Activated naive CD4-positive, alpha-beta T cell treated with anti-CD3 and anti-CD28 coated beads for 36 hours (primary cell): ENCODE data around the gene AQP10. TPM values are rescaled to one million over a fixed set of nuclear protein-coding genes. Genes with fewer than 3 reads are reported as not detected.
A peak's percentile ranks its signal among the peaks of the same experiment; 100 is the strongest.
"Not testable (repeated sequence)": the region's sequence is repeated elsewhere in the genome, so short reads cannot be mapped to it uniquely, and the experiment has no call there.

ENCODE experiments used
- CTCF ChIA-PET: fragments of 350-600 bp; sonication (Branson Sonifier 250); formaldehyde crosslinking; loops from one replicate; lab custom pipeline; 2021; ENCODE audit warnings: antibody characterized with exemption; lab: Charles Lee
- DNase-seq: peaks from one replicate; pipeline ENCODE4 v3.0.0-alpha.2; 2020
- H3K27ac Mint-ChIP-seq: one replicate; pipeline ENCODE4 v1.8.0; 2021; ENCODE audit warnings: mild to moderate bottlenecking, mixed read lengths
- H3K27me3 Mint-ChIP-seq: one replicate; pipeline ENCODE4 v1.8.0; 2021; ENCODE audit warnings: low read depth, mixed read lengths
- H3K36me3 Mint-ChIP-seq: one replicate; pipeline ENCODE4 v1.8.0; 2021; ENCODE audit warnings: low read depth, mixed read lengths
- H3K4me1 Mint-ChIP-seq: one replicate; pipeline ENCODE4 v1.8.0; 2021; ENCODE audit warnings: low read depth, mixed read lengths
- H3K4me3 Mint-ChIP-seq: one replicate; pipeline ENCODE4 v1.8.0; 2021; ENCODE audit warnings: mild to moderate bottlenecking, moderate library complexity, mixed read lengths
- H3K9me3 Mint-ChIP-seq: one replicate; pipeline ENCODE4 v1.8.0; 2021; ENCODE audit warnings: mixed read lengths
- intact Hi-C: fragments of 100-400 bp; cut with micrococcal nuclease; formaldehyde crosslinking; loops from one replicate; pipeline ENCODE4 v1.15.1; 2023
- total RNA-seq, 2 experiments: library from RNA; stranded (reverse); gene quantifications; one replicate each; pipeline ENCODE4 v1.2.3, GENCODE V29; 2021

The AQP10 gene, protein sequence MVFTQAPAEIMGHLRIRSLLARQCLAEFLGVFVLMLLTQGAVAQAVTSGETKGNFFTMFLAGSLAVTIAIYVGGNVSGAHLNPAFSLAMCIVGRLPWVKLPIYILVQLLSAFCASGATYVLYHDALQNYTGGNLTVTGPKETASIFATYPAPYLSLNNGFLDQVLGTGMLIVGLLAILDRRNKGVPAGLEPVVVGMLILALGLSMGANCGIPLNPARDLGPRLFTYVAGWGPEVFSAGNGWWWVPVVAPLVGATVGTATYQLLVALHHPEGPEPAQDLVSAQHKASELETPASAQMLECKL
- total RNA-seq, result not detected

- intact Hi-C loops, result loop anchor here (10.0 kb wide), 1 partner anchor 684 kb away; the partner anchor contains the start of gene ZBTB7B
- no peak for DNase-seq
- no peak within 1 kb of the TSS for H3K4me3 Mint-ChIP-seq
Observed at GRCh38 chr1:154320882-154321608, at the start of gene AQP10. TSS of gene AQP10 (plus strand) at chr1:154321093. CDS start at chr1:154321156, 63 bp downstream.

GRCh38 chr1:154272217-154272998 lies 48.5 kb upstream of the AQP10 start, which contains the start of gene HAX1:
TSS of gene HAX1 (plus strand) at chr1:154272629. CDS start at chr1:154272724, 95 bp downstream.
- peak within 1 kb of the TSS; percentile 98 for H3K4me3 Mint-ChIP-seq
- CTCF ChIA-PET, result interaction anchor here (0.6 to 4.1 kb wide), 22 partner anchors 13 to 530 kb away, joined by 3 to 30 read pairs (median 3); partner anchors contain the start of genes ATP8B2, TPM3 and UBAP2L
- H3K4me1 Mint-ChIP-seq, result peaks cover 40% of the 10 kb centered on the region
- intact Hi-C loops, result loop anchor here (1.0 to 5.0 kb wide), 13 partner anchors 52 to 602 kb away; partner anchors contain the start of genes ATP8B2, CRTC2, ILF2 and RPS27
- peak within 1 kb of the TSS; percentile 99 for H3K27ac Mint-ChIP-seq
- H3K27me3 Mint-ChIP-seq, result no peaks in the 10 kb centered on the region
- peaks cover 33% of the 10 kb centered on the region for H3K36me3 Mint-ChIP-seq
- DNase-seq, result peak; percentile 99
- H3K9me3 Mint-ChIP-seq, result no peaks in the 10 kb centered on the region

More at GRCh38 chr1:154320882-154321608, at the start of gene AQP10:
- Mint-ChIP-seq H3K4me1 (peaks cover 6% of the 10 kb centered on the region), H3K9me3 (peaks cover 11% of the 10 kb centered on the region), H3K27ac (no peak within 1 kb of the TSS), H3K27me3 (no peaks in the 10 kb centered on the region), H3K36me3 (no peaks in the 10 kb centered on the region)
- CTCF ChIA-PET, result interaction anchor here (7.4 kb wide), 1 partner anchor 15 kb away, joined by 143 read pairs; no protein-coding TSS in a partner anchor

DNA sequence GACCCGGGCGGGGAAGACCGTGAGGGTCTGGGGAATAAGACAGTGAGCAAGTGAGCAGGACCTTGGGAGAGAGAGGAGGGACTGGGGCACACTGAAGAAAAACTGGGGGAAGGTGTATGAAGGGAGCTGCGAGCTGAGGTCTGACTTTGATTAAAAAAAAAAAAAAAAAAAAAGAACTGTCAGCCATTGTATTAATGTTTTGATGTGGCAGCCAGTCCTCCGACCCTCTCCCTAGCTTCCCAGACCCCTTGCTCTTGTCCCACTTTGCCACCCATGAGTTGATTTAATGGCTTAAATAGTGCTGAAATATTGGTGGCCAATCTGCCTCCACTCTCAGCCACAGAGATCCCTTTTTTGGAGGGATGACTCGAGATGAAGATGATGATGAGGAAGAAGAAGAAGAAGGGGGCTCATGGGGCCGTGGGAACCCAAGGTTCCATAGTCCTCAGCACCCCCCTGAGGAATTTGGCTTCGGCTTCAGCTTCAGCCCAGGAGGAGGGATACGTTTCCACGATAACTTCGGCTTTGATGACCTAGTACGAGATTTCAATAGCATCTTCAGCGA lies 47.8 kb upstream of the AQP10 start:
- Mint-ChIP-seq H3K27me3 (no peaks in the 10 kb centered on the region), H3K4me1 (peaks cover 40% of the 10 kb centered on the region), H3K27ac (peak overlapping the region; percentile 99), H3K9me3 (no peaks in the 10 kb centered on the region), H3K36me3 (peaks cover 33% of the 10 kb centered on the region), H3K4me3 (peak overlapping the region; percentile 98)
- no peak for DNase-seq
- CTCF ChIA-PET, result interaction anchor here (0.6 to 4.1 kb wide), 8 partner anchors 43 to 274 kb away, joined by 3 to 29 read pairs (median 4); partner anchors contain the start of gene ATP8B2
- intact Hi-C loops, result loop anchor here (1.0 to 5.0 kb wide), 13 partner anchors 52 to 602 kb away; partner anchors contain the start of genes ATP8B2, CRTC2, ILF2 and RPS27

DNA sequence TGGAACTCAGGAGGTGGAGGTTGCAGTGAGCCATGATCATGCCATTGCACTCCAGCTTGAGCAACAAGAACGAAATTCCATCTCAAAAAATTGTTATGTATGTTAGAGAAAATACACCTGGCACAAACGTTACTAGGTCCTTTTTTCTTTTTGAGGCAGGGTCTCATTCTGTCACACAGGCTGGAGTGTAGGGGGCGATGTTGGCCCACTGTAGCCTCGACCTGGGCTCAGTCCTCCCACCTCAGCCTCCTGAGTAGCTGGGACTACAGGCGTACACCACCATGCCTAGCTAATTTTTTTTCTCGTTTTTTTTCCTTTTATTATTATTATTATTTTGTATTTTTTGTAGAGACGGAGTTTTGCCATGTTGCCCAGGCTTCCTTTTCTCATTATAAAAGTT lies 44.1 kb upstream of the AQP10 start:
- H3K4me1 Mint-ChIP-seq, result peaks cover 26% of the 10 kb centered on the region
- CTCF ChIA-PET, result interaction anchor here (0.6 to 1.3 kb wide), 4 partner anchors 29 to 202 kb away, joined by 3 to 11 read pairs (median 4); no protein-coding TSS in a partner anchor
- no peaks in the 10 kb centered on the region for H3K9me3 Mint-ChIP-seq
- no peak overlapping the region for H3K4me3 Mint-ChIP-seq
- H3K27me3 Mint-ChIP-seq, result no peaks in the 10 kb centered on the region
- intact Hi-C loops, result no loop called here
- peak; percentile 55 for DNase-seq
- H3K36me3 Mint-ChIP-seq, result peaks cover 26% of the 10 kb centered on the region
- no peak overlapping the region for H3K27ac Mint-ChIP-seq

DNA sequence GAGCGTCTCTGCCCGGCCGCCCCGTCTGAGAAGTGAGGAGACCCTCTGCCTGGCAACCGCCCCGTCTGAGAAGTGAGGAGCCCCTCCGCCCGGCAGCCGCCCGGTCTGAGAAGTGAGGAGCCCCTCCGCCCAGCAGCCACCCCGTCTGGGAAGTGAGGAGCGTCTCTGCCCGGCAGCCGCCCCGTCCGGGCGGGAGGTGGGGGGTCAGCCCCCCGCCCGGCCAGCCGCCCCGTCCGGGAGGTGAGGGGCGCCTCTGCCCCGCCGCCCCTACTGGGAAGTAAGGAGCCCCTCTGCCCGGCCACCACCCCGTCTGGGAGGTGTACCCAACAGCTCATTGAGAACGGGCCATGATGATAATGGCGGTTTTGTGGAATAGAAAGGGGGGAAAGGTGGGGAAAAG lies 33.3 kb upstream of the AQP10 start:
- CTCF ChIA-PET, H3K36me3 Mint-ChIP-seq, H3K27me3 Mint-ChIP-seq, intact Hi-C loops, DNase-seq, H3K9me3 Mint-ChIP-seq, H3K4me3 Mint-ChIP-seq, H3K4me1 Mint-ChIP-seq, H3K27ac Mint-ChIP-seq: not testable (repeated sequence)

DNA sequence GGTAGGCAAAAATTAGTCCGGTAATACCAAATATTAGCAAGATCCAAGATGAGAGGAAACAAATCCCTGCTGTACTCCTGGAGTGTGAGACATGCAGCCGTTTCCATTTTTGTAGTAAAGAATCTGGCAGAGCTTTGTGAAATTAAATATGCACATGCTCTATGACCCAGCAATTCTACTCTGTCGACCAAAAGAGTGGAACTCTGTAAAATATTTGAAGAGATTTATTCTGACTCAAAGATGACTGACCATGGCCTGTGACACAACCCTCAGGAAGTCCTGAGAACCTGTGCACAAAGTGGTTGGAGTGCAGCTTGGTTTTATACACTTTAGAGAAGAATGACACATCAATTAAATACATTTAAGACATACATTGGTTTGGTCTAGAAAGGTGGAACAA lies 32.2 kb upstream of the AQP10 start:
- intact Hi-C loops, result no loop called here
- Mint-ChIP-seq H3K27ac (no peak overlapping the region), H3K27me3 (no peaks in the 10 kb centered on the region), H3K4me1 (no peaks in the 10 kb centered on the region), H3K4me3 (no peak overlapping the region), H3K36me3 (no peaks in the 10 kb centered on the region), H3K9me3 (peaks cover 6% of the 10 kb centered on the region)
- DNase-seq, result no peak
- CTCF ChIA-PET, result interaction anchor here (1.2 kb wide), 1 partner anchor 10 kb away, joined by 5 read pairs; no protein-coding TSS in a partner anchor

GRCh38 chr1:154290921-154291320 lies 30.0 kb upstream of the AQP10 start:
- DNase-seq, result no peak
- CTCF ChIA-PET, result interaction anchor here (0.6 to 1.3 kb wide), 3 partner anchors 33 to 269 kb away, joined by 3 to 5 read pairs (median 3); no protein-coding TSS in a partner anchor
- no peaks in the 10 kb centered on the region for H3K4me1 Mint-ChIP-seq
- H3K4me3 Mint-ChIP-seq, result no peak overlapping the region
- no peak overlapping the region for H3K27ac Mint-ChIP-seq
- peaks cover 14% of the 10 kb centered on the region for H3K9me3 Mint-ChIP-seq
- H3K36me3 Mint-ChIP-seq, result peaks cover 6% of the 10 kb centered on the region
- intact Hi-C loops, result no loop called here
- H3K27me3 Mint-ChIP-seq, result no peaks in the 10 kb centered on the region

- Mint-ChIP-seq H3K4me3 (no peak overlapping the region), H3K4me1 (no peaks in the 10 kb centered on the region), H3K27ac (no peak overlapping the region), H3K9me3 (peaks cover 13% of the 10 kb centered on the region), H3K36me3 (peaks cover 6% of the 10 kb centered on the region), H3K27me3 (no peaks in the 10 kb centered on the region)
- DNase-seq, result no peak
- intact Hi-C loops, result no loop called here
- CTCF ChIA-PET, result interaction anchor here (1.1 to 1.3 kb wide), 2 partner anchors 22 to 29 kb away, joined by 3 read pairs; no protein-coding TSS in a partner anchor
Observed at GRCh38 chr1:154295408-154296235, 25.3 kb upstream of the AQP10 start.

GRCh38 chr1:154301582-154301981 lies 19.3 kb upstream of the AQP10 start:
- no peaks in the 10 kb centered on the region for H3K27me3 Mint-ChIP-seq
- no peaks in the 10 kb centered on the region for H3K9me3 Mint-ChIP-seq
- H3K27ac Mint-ChIP-seq, result no peak overlapping the region
- DNase-seq, result no peak
- no peak overlapping the region for H3K4me3 Mint-ChIP-seq
- CTCF ChIA-PET, result no interaction called here
- H3K36me3 Mint-ChIP-seq, result no peaks in the 10 kb centered on the region
- intact Hi-C loops, result no loop called here
- peaks cover 9% of the 10 kb centered on the region for H3K4me1 Mint-ChIP-seq

DNA sequence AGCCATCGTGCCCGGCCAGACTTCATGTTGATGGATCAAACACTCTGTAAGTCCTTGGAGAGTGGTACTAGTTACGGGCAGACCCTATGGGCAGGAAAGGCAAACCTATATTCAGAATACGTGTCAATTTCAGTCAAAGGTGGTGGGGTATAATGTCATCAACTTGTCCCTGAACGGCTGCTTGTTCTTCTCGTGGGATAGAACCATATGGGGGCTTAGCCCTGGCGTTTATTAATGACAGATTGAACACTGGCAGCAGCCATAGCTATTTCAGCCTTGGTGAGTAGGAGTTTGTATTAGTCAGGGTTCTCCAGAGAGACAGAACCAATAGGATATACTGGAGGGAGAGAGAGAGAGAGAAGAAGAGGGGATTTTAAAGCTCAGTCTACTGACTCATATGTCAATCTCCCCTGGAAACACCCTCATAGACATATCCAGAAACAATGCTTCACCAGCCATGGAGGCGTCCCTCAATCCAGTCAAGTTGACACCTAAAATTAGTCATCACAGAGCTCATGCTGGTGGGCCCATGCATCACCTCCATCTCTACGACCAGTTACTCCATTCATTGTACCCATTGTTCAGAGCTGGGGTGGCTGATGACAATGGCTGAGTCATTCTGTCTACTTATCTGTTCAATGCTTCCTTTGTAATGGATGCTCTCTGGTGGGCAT lies 16.1 kb upstream of the AQP10 start:
- Mint-ChIP-seq H3K36me3 (no peaks in the 10 kb centered on the region), H3K4me1 (peaks cover 15% of the 10 kb centered on the region), H3K27ac (no peak overlapping the region), H3K9me3 (peaks cover 4% of the 10 kb centered on the region), H3K27me3 (no peaks in the 10 kb centered on the region), H3K4me3 (no peak overlapping the region)
- intact Hi-C loops, result loop anchor here (1.0 to 2.0 kb wide), 2 partner anchors 20 to 194 kb away; partner anchors contain the start of gene ATP8B2
- peak; percentile 74 for DNase-seq
- CTCF ChIA-PET, result interaction anchor here (0.6 to 0.7 kb wide), 2 partner anchors 18 to 272 kb away, joined by 3 read pairs; no protein-coding TSS in a partner anchor
